GM21360 (cell line): ENCODE data around the gene TJP3.

ENCODE experiments used
- ATAC-seq: cut with Tn5 transposase; IDR thresholded peaks from one replicate; pipeline ENCODE4 v1.9.1; 2021; ENCODE audit warnings: mild to moderate bottlenecking, moderate library complexity; ENCODE audit not compliant: unreplicated experiment

Gene TJP3

GRCh38 chr19:3782330-3782729 lies 74.1 kb downstream of the TJP3 start:
- ATAC-seq = no peak

- no peak for ATAC-seq
These were observed 74.7 kb downstream of the TJP3 start for GRCh38 chr19:3782903-3783302.

GRCh38 chr19:3783660-3784584 lies 75.7 kb downstream of the TJP3 start:
- ATAC-seq = no peak

GRCh38 chr19:3784607-3785450 lies 76.6 kb downstream of the TJP3 start:
- no peak for ATAC-seq

GRCh38 chr19:3785451-3785937 lies 77.3 kb downstream of the TJP3 start:
- ATAC-seq = no peak

- no peak for ATAC-seq
These were observed 78.0 kb downstream of the TJP3 start, which contains the start of gene MATK for GRCh38 chr19:3785938-3786824. Gene MATK (minus strand): TSS chr19:3786381. CDS start chr19:3785135, 1,246 bp downstream.

- no peak for ATAC-seq
These were observed 81.0 kb downstream of the TJP3 start for GRCh38 chr19:3788996-3789778.

- no peak for ATAC-seq
These were observed 82.1 kb downstream of the TJP3 start for GRCh38 chr19:3790209-3790734.

- no peak for ATAC-seq
These were observed 82.8 kb downstream of the TJP3 start for GRCh38 chr19:3790941-3791340.

- no peak for ATAC-seq
These were observed 83.9 kb downstream of the TJP3 start for GRCh38 chr19:3792114-3792513.

GRCh38 chr19:3793799-3794198 lies 85.6 kb downstream of the TJP3 start:
- no peak for ATAC-seq

GRCh38 chr19:3796358-3796757 lies 88.2 kb downstream of the TJP3 start:
- ATAC-seq = no peak

- no peak for ATAC-seq
These were observed 90.0 kb downstream of the TJP3 start for GRCh38 chr19:3798137-3798536.
